ENCODE measurements around the gene ADORA3. TPM values are rescaled to one million over a fixed set of nuclear protein-coding genes. Genes with fewer than 3 reads are reported as not detected.

Gene ADORA3
- total and polyA plus RNA-seq, 2 donors: 5.8 to 11.0 TPM

- peaks cover 0 to 2% of the 10 kb centered on the region in 2 donors for H3K9me3 ChIP-seq (ENCODE audit: control insufficient read depth in 2 of 2, insufficient read depth in 1 of 2, low read length in 1 of 2)
- H3K27me3 ChIP-seq (ENCODE audit: control insufficient read depth in 2 of 2, insufficient read depth in 1 of 2, low read length in 1 of 2): no peaks in the 10 kb centered on the region
- peaks cover 14 to 16% of the 10 kb centered on the region in 2 donors for H3K4me1 ChIP-seq (ENCODE audit: control insufficient read depth in 2 of 2, insufficient read depth in 2 of 2, low read length in 2 of 2)
- H3K4me3 ChIP-seq (ENCODE audit: low read length in 2 of 2): no peak overlapping the region
- no peak for DNase-seq (ENCODE audit: low read depth in 6 of 9, low spot score in 9 of 9)
- H3K27ac ChIP-seq (ENCODE audit: low read depth in 1 of 2, low read length in 1 of 2): no peak overlapping the region
- H3K36me3 ChIP-seq (ENCODE audit: control insufficient read depth in 2 of 2, insufficient read depth in 2 of 2, low read length in 1 of 2): no peaks in the 10 kb centered on the region
- WGBS: 96% methylated on average over 5 of the region's 5 CpGs
Measured at GRCh38 chr1:111499026-111499785, 4.2 kb downstream of the ADORA3 start.

- peak overlapping the region in 1 of 2 donors; percentile 8 for H3K27ac ChIP-seq (ENCODE audit: low read depth in 1 of 2, low read length in 1 of 2)
- no peaks in the 10 kb centered on the region for H3K27me3 ChIP-seq (ENCODE audit: control insufficient read depth in 2 of 2, insufficient read depth in 1 of 2, low read length in 1 of 2)
- peaks cover 0 to under 1% of the 10 kb centered on the region in 2 donors for H3K4me1 ChIP-seq (ENCODE audit: control insufficient read depth in 2 of 2, insufficient read depth in 2 of 2, low read length in 2 of 2)
- no peak for DNase-seq (ENCODE audit: low read depth in 6 of 9, low spot score in 9 of 9)
- H3K4me3 ChIP-seq (ENCODE audit: low read length in 2 of 2): no peak overlapping the region
- WGBS: 84% methylated on average over 5 of the region's 5 CpGs
- H3K9me3 ChIP-seq (ENCODE audit: control insufficient read depth in 2 of 2, insufficient read depth in 1 of 2, low read length in 1 of 2): peaks cover 0 to 2% of the 10 kb centered on the region in 2 donors
- no peaks in the 10 kb centered on the region for H3K36me3 ChIP-seq (ENCODE audit: control insufficient read depth in 2 of 2, insufficient read depth in 2 of 2, low read length in 1 of 2)
Measured at GRCh38 chr1:111497592-111497991, 5.8 kb downstream of the ADORA3 start.

GRCh38 chr1:111496398-111496797, 7.0 kb downstream of the ADORA3 start:
- WGBS: 96% methylated on average over 4 of the region's 4 CpGs
- H3K27me3 ChIP-seq (ENCODE audit: control insufficient read depth in 2 of 2, insufficient read depth in 1 of 2, low read length in 1 of 2): no peaks in the 10 kb centered on the region
- no peak overlapping the region for H3K27ac ChIP-seq (ENCODE audit: low read depth in 1 of 2, low read length in 1 of 2)
- no peaks in the 10 kb centered on the region for H3K4me1 ChIP-seq (ENCODE audit: control insufficient read depth in 2 of 2, insufficient read depth in 2 of 2, low read length in 2 of 2)
- no peak for DNase-seq (ENCODE audit: low read depth in 6 of 9, low spot score in 9 of 9)
- no peak overlapping the region for H3K4me3 ChIP-seq (ENCODE audit: low read length in 2 of 2)
- peaks cover 0 to 2% of the 10 kb centered on the region in 2 donors for H3K9me3 ChIP-seq (ENCODE audit: control insufficient read depth in 2 of 2, insufficient read depth in 1 of 2, low read length in 1 of 2)
- H3K36me3 ChIP-seq (ENCODE audit: control insufficient read depth in 2 of 2, insufficient read depth in 2 of 2, low read length in 1 of 2): no peaks in the 10 kb centered on the region

- H3K4me1 ChIP-seq (ENCODE audit: control insufficient read depth in 2 of 2, insufficient read depth in 2 of 2, low read length in 2 of 2): no peaks in the 10 kb centered on the region
- WGBS: 96% methylated on average over 7 of the region's 7 CpGs
- no peak overlapping the region for H3K4me3 ChIP-seq (ENCODE audit: low read length in 2 of 2)
- H3K36me3 ChIP-seq (ENCODE audit: control insufficient read depth in 2 of 2, insufficient read depth in 2 of 2, low read length in 1 of 2): no peaks in the 10 kb centered on the region
- no peak for DNase-seq (ENCODE audit: low read depth in 6 of 9, low spot score in 9 of 9)
- no peak overlapping the region for H3K27ac ChIP-seq (ENCODE audit: low read depth in 1 of 2, low read length in 1 of 2)
- no peaks in the 10 kb centered on the region for H3K27me3 ChIP-seq (ENCODE audit: control insufficient read depth in 2 of 2, insufficient read depth in 1 of 2, low read length in 1 of 2)
- H3K9me3 ChIP-seq (ENCODE audit: control insufficient read depth in 2 of 2, insufficient read depth in 1 of 2, low read length in 1 of 2): no peaks in the 10 kb centered on the region
Measured at GRCh38 chr1:111491070-111491469, 12.4 kb downstream of the ADORA3 start.

GRCh38 chr1:111490220-111490619, 13.2 kb downstream of the ADORA3 start:
- Histone ChIP-seq H3K9me3 (ENCODE audit: control insufficient read depth in 2 of 2, insufficient read depth in 1 of 2, low read length in 1 of 2) (no peaks in the 10 kb centered on the region), H3K36me3 (ENCODE audit: control insufficient read depth in 2 of 2, insufficient read depth in 2 of 2, low read length in 1 of 2) (no peaks in the 10 kb centered on the region), H3K27ac (ENCODE audit: low read depth in 1 of 2, low read length in 1 of 2) (no peak overlapping the region), H3K27me3 (ENCODE audit: control insufficient read depth in 2 of 2, insufficient read depth in 1 of 2, low read length in 1 of 2) (no peaks in the 10 kb centered on the region), H3K4me1 (ENCODE audit: control insufficient read depth in 2 of 2, insufficient read depth in 2 of 2, low read length in 2 of 2) (no peaks in the 10 kb centered on the region), H3K4me3 (ENCODE audit: low read length in 2 of 2) (no peak overlapping the region)
- 96% methylated on average over 4 of the region's 4 CpGs for WGBS
- no peak for DNase-seq (ENCODE audit: low read depth in 6 of 9, low spot score in 9 of 9)

- no peak for DNase-seq (ENCODE audit: low read depth in 6 of 9, low spot score in 9 of 9)
- 80% methylated on average over 4 of the region's 4 CpGs for WGBS
- Histone ChIP-seq H3K27ac (ENCODE audit: low read depth in 1 of 2, low read length in 1 of 2) (peak overlapping the region in 1 of 2 donors; percentile 37), H3K4me1 (ENCODE audit: control insufficient read depth in 2 of 2, insufficient read depth in 2 of 2, low read length in 2 of 2) (no peaks in the 10 kb centered on the region), H3K9me3 (ENCODE audit: control insufficient read depth in 2 of 2, insufficient read depth in 1 of 2, low read length in 1 of 2) (no peaks in the 10 kb centered on the region), H3K4me3 (ENCODE audit: low read length in 2 of 2) (no peak overlapping the region), H3K27me3 (ENCODE audit: control insufficient read depth in 2 of 2, insufficient read depth in 1 of 2, low read length in 1 of 2) (no peaks in the 10 kb centered on the region), H3K36me3 (ENCODE audit: control insufficient read depth in 2 of 2, insufficient read depth in 2 of 2, low read length in 1 of 2) (no peaks in the 10 kb centered on the region)
Measured at GRCh38 chr1:111489604-111490003, 13.8 kb downstream of the ADORA3 start.

GRCh38 chr1:111488669-111489068, 14.8 kb downstream of the ADORA3 start:
- Histone ChIP-seq H3K9me3 (ENCODE audit: control insufficient read depth in 2 of 2, insufficient read depth in 1 of 2, low read length in 1 of 2) (no peaks in the 10 kb centered on the region), H3K36me3 (ENCODE audit: control insufficient read depth in 2 of 2, insufficient read depth in 2 of 2, low read length in 1 of 2) (no peaks in the 10 kb centered on the region), H3K27ac (ENCODE audit: low read depth in 1 of 2, low read length in 1 of 2) (no peak overlapping the region), H3K4me3 (ENCODE audit: low read length in 2 of 2) (no peak overlapping the region), H3K27me3 (ENCODE audit: control insufficient read depth in 2 of 2, insufficient read depth in 1 of 2, low read length in 1 of 2) (no peaks in the 10 kb centered on the region), H3K4me1 (ENCODE audit: control insufficient read depth in 2 of 2, insufficient read depth in 2 of 2, low read length in 2 of 2) (no peaks in the 10 kb centered on the region)
- WGBS: 97% methylated on average over 9 of the region's 9 CpGs
- DNase-seq (ENCODE audit: low read depth in 6 of 9, low spot score in 9 of 9): no peak

GRCh38 chr1:111487133-111487532, 16.3 kb downstream of the ADORA3 start:
- no peak overlapping the region for H3K4me3 ChIP-seq (ENCODE audit: low read length in 2 of 2)
- DNase-seq (ENCODE audit: low read depth in 6 of 9, low spot score in 9 of 9): no peak
- H3K9me3 ChIP-seq (ENCODE audit: control insufficient read depth in 2 of 2, insufficient read depth in 1 of 2, low read length in 1 of 2): no peaks in the 10 kb centered on the region
- H3K27me3 ChIP-seq (ENCODE audit: control insufficient read depth in 2 of 2, insufficient read depth in 1 of 2, low read length in 1 of 2): no peaks in the 10 kb centered on the region
- no peak overlapping the region for H3K27ac ChIP-seq (ENCODE audit: low read depth in 1 of 2, low read length in 1 of 2)
- whole genome bisulfite sequencing: 95% methylated on average over 6 of the region's 6 CpGs
- no peaks in the 10 kb centered on the region for H3K36me3 ChIP-seq (ENCODE audit: control insufficient read depth in 2 of 2, insufficient read depth in 2 of 2, low read length in 1 of 2)
- H3K4me1 ChIP-seq (ENCODE audit: control insufficient read depth in 2 of 2, insufficient read depth in 2 of 2, low read length in 2 of 2): no peaks in the 10 kb centered on the region

- Histone ChIP-seq H3K36me3 (ENCODE audit: control insufficient read depth in 2 of 2, insufficient read depth in 2 of 2, low read length in 1 of 2) (no peaks in the 10 kb centered on the region), H3K27me3 (ENCODE audit: control insufficient read depth in 2 of 2, insufficient read depth in 1 of 2, low read length in 1 of 2) (no peaks in the 10 kb centered on the region), H3K4me3 (ENCODE audit: low read length in 2 of 2) (no peak overlapping the region), H3K27ac (ENCODE audit: low read depth in 1 of 2, low read length in 1 of 2) (no peak overlapping the region), H3K4me1 (ENCODE audit: control insufficient read depth in 2 of 2, insufficient read depth in 2 of 2, low read length in 2 of 2) (peaks cover 0 to 3% of the 10 kb centered on the region in 2 donors), H3K9me3 (ENCODE audit: control insufficient read depth in 2 of 2, insufficient read depth in 1 of 2, low read length in 1 of 2) (no peaks in the 10 kb centered on the region)
- DNase-seq (ENCODE audit: low read depth in 6 of 9, low spot score in 9 of 9): no peak
- WGBS: 98% methylated on average over 7 of the region's 7 CpGs
Measured at GRCh38 chr1:111486431-111486830, 17.0 kb downstream of the ADORA3 start.
